DND-41 (cell line): Measurements from ENCODE around the gene MTA3.

Experiments
- CTCF ChIP-seq: IDR thresholded peaks from 2 replicates; pipeline ENCODE4 v1.5.1; 2012; ENCODE audit warnings: borderline replicate concordance, low read length, moderate library complexity, mild to moderate bottlenecking; ENCODE audit not compliant: poor library complexity, severe bottlenecking; ENCODE audit errors: extremely low read depth
- EZH2 ChIP-seq: IDR thresholded peaks from 3 replicates; pipeline ENCODE4 v1.6.1; 2012; ENCODE audit warnings: borderline replicate concordance, low read depth, mild to moderate bottlenecking, moderate library complexity, low read length, inconsistent platforms; ENCODE audit not compliant: severe bottlenecking

GRCh38 chr2:42793334-42794270 lies 225.2 kb downstream of the MTA3 start:
- TF ChIP-seq CTCF (no peak), EZH2 (no peak)
